Glutamatergic neuron (in vitro differentiated cells): ENCODE measurements around the gene SPIN2A. TPM values are rescaled to one million over a fixed set of nuclear protein-coding genes. Genes with fewer than 3 reads are reported as not detected.
"Not testable (repeated sequence)": the region's sequence is repeated elsewhere in the genome, so short reads cannot be mapped to it uniquely, and the experiment has no call there.

ENCODE experiments used
- DNase-seq: peaks from one replicate; pipeline ENCODE4 v3.0.0; 2022
- H3K27ac Mint-ChIP-seq: one replicate; pipeline ENCODE4 v1.8.0; 2020; ENCODE audit warnings: mild to moderate bottlenecking, mixed read lengths, inconsistent platforms; ENCODE audit not compliant: unreplicated experiment
- H3K27me3 Mint-ChIP-seq: one replicate; pipeline ENCODE4 v1.8.0; 2020; ENCODE audit warnings: mild to moderate bottlenecking, moderate library complexity, mixed read lengths, inconsistent platforms; ENCODE audit not compliant: unreplicated experiment
- H3K36me3 Mint-ChIP-seq: one replicate; pipeline ENCODE4 v1.8.0; 2020; ENCODE audit warnings: mild to moderate bottlenecking, mixed read lengths, inconsistent platforms; ENCODE audit not compliant: unreplicated experiment
- H3K4me1 Mint-ChIP-seq: one replicate; pipeline ENCODE4 v1.8.0; 2020; ENCODE audit warnings: mild to moderate bottlenecking, low read depth, mixed read lengths, inconsistent platforms; ENCODE audit not compliant: unreplicated experiment
- H3K4me3 Mint-ChIP-seq: one replicate; pipeline ENCODE4 v1.8.0; 2020; ENCODE audit warnings: mild to moderate bottlenecking, mixed read lengths, inconsistent platforms; ENCODE audit not compliant: unreplicated experiment
- H3K9me3 Mint-ChIP-seq: one replicate; pipeline ENCODE4 v1.8.0; 2020; ENCODE audit warnings: mild to moderate bottlenecking, moderate library complexity, mixed read lengths, inconsistent platforms; ENCODE audit not compliant: unreplicated experiment
- total RNA-seq: library from RNA; stranded (reverse); fragmentation: NEBNext Ultra II Directional; extraction: Animal tissue kit (Norgen Biotek cat#: 25700); gene quantifications from one replicate; pipeline ENCODE4 v1.2.1, GENCODE V29; 2021; ENCODE audit not compliant: unreplicated experiment
- TF ChIP-seq, protein P1 (sequence below): fragments of 200-600 bp; sonication (generic); IDR thresholded peaks from one replicate; pipeline ENCODE4 v1.5.0; 2021; ENCODE audit not compliant: partially characterized antibody, unreplicated experiment

SPIN2A gene
- total RNA-seq, 1 donor from 2014 or later: 1.5 TPM

GRCh38 chrX:57132046-57132445 lies 5.2 kb downstream of the SPIN2A start:
- TF ChIP-seq, protein P1, sequence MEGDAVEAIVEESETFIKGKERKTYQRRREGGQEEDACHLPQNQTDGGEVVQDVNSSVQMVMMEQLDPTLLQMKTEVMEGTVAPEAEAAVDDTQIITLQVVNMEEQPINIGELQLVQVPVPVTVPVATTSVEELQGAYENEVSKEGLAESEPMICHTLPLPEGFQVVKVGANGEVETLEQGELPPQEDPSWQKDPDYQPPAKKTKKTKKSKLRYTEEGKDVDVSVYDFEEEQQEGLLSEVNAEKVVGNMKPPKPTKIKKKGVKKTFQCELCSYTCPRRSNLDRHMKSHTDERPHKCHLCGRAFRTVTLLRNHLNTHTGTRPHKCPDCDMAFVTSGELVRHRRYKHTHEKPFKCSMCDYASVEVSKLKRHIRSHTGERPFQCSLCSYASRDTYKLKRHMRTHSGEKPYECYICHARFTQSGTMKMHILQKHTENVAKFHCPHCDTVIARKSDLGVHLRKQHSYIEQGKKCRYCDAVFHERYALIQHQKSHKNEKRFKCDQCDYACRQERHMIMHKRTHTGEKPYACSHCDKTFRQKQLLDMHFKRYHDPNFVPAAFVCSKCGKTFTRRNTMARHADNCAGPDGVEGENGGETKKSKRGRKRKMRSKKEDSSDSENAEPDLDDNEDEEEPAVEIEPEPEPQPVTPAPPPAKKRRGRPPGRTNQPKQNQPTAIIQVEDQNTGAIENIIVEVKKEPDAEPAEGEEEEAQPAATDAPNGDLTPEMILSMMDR: no peak
- no peaks in the 10 kb centered on the region for H3K36me3 Mint-ChIP-seq
- H3K4me1 Mint-ChIP-seq: no peaks in the 10 kb centered on the region

DNA sequence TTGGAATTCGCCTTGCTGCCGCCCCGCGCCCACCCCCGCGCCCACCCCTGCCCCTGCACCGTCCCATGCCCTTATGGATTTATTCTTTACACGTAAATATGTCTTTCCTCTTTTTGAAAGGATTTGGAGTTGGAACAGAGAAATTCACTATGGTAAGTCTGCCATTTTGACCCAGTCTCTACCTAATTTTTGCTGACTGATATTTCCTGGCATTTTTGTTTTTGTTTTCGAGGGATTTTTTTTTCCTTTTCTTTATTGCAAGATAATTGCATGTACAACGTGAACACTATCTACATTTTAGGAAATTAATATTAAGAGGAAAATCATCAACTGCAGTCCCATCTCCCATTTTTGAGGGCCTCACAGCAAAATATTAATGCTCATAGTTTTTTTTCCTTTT lies 15.4 kb downstream of the SPIN2A start:
- peaks cover 2% of the 10 kb centered on the region for H3K9me3 Mint-ChIP-seq
- H3K4me3 Mint-ChIP-seq: peak overlapping the region; percentile 89
- peaks cover 4% of the 10 kb centered on the region for H3K36me3 Mint-ChIP-seq
- no peak for DNase-seq
- no peaks in the 10 kb centered on the region for H3K4me1 Mint-ChIP-seq
- H3K27ac Mint-ChIP-seq: peak overlapping the region; percentile 81
- TF ChIP-seq, protein P1: no peak
- peaks cover 7% of the 10 kb centered on the region for H3K27me3 Mint-ChIP-seq

More at GRCh38 chrX:57132046-57132445, 5.2 kb downstream of the SPIN2A start:
- Mint-ChIP-seq H3K27me3 (no peaks in the 10 kb centered on the region), H3K27ac (no peak overlapping the region), H3K4me3 (no peak overlapping the region), H3K9me3 (no peaks in the 10 kb centered on the region)
- DNase-seq: no peak

DNA sequence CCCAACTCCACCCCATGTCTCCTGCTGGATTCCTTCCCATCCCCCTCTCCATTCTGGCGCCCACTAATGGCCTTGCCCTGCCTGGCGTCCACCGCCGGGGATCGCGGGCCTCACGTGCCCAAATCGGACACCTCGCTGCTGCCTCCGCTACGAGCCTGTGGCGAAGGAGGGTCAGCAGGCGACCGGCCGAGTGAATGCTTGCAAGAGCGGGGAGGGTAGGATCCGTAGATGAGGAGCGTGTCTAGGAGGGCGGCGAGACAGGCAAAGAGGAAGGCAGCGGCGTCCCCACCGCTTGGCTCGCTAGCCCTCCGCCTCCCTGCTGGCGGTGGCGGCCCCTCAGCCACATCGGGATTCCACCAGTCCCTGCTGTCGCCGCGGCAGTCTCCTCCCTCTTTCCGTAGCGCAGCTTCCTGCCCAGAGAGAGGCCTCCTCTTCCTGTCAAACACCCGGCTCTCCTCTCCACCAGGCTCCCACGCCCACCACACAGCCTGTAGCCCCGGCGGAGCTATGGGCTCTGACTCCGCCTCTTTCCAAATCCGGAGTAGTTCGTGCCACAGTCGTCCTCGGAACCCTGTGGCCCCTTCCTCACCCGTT lies 15.9 kb downstream of the SPIN2A start, which contains the start of gene SPIN2B:
Gene SPIN2B, minus strand, starts transcription at position 387 of the 594 bp plus-strand sequence.
- peak; percentile 82 for DNase-seq
- TF ChIP-seq, protein P1: no peak
- peaks cover 2% of the 10 kb centered on the region for H3K9me3 Mint-ChIP-seq
- peak within 1 kb of the TSS; percentile 89 for H3K4me3 Mint-ChIP-seq
- peak within 1 kb of the TSS; percentile 94 for H3K27ac Mint-ChIP-seq
- H3K27me3 Mint-ChIP-seq: peaks cover 7% of the 10 kb centered on the region
- peaks cover 4% of the 10 kb centered on the region for H3K36me3 Mint-ChIP-seq
- no peaks in the 10 kb centered on the region for H3K4me1 Mint-ChIP-seq

DNA sequence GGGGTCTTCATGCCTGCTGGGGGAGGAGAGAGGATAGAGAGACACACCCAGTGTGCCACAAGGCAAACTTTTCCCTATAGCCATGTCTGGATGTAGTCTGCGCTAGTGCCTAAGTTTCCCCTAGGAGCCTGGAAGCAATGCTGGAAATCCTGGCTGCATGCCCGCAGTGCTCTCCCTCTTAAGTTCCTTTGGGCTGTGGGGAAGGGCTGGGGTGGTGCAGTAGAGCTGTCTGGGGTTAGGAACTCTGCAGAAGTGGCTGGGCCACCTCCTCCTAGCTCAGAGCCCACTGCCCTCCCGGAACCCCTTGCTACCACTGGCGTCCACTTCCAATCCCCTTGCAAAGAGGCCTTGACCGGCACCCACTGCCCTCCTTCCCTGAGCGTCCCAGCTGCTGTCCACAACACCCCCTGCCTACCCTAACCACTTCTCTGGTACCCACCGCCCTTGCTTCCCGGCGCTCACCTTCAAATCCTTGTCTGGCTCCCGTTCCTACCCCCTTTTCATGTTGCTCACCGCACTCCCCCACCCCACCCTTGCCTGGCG lies 16.5 kb downstream of the SPIN2A start:
- Mint-ChIP-seq H3K27ac (peak overlapping the region; percentile 94), H3K4me3 (peak overlapping the region; percentile 89)
- not testable (repeated sequence) for H3K9me3 Mint-ChIP-seq, H3K36me3 Mint-ChIP-seq, H3K4me1 Mint-ChIP-seq, H3K27me3 Mint-ChIP-seq
- DNase-seq: peak; percentile 13

- TF ChIP-seq, protein P1: no peak
- Mint-ChIP-seq H3K9me3 (peaks cover 2% of the 10 kb centered on the region), H3K4me3 (peak overlapping the region; percentile 65), H3K4me1 (no peaks in the 10 kb centered on the region), H3K36me3 (peaks cover 4% of the 10 kb centered on the region), H3K27me3 (peaks cover 7% of the 10 kb centered on the region), H3K27ac (peak overlapping the region; percentile 78)
- DNase-seq: no peak
Observed at GRCh38 chrX:57119416-57119815, 17.8 kb downstream of the SPIN2A start.

- H3K4me1 Mint-ChIP-seq, H3K9me3 Mint-ChIP-seq, H3K27ac Mint-ChIP-seq, H3K27me3 Mint-ChIP-seq, H3K36me3 Mint-ChIP-seq, H3K4me3 Mint-ChIP-seq, DNase-seq: not testable (repeated sequence)
Observed at GRCh38 chrX:57117566-57117965, 19.6 kb downstream of the SPIN2A start.
